H9 (cell line): ENCODE results near the gene TRNAU1AP. TPM values are rescaled to one million over a fixed set of nuclear protein-coding genes. Genes with fewer than 3 reads are reported as not detected.

Source experiments
- DNase-seq: peaks from one replicate; pipeline ENCODE4 v3.0.0-alpha.2; 2017
- H2AFZ ChIP-seq: one replicate; pipeline ENCODE4 v1.6.1; 2013; ENCODE audit warnings: mild to moderate bottlenecking, low read length, control low read depth, moderate library complexity
- H2AK5ac ChIP-seq: 2 replicates; pipeline ENCODE4 v1.6.1; 2013; ENCODE audit warnings: low read length, control low read depth, mixed read lengths; ENCODE audit not compliant: insufficient read length
- H2BK120ac ChIP-seq: one replicate; pipeline ENCODE4 v1.6.1; 2013; ENCODE audit warnings: low read depth, mild to moderate bottlenecking, low read length, control low read depth, inconsistent platforms; ENCODE audit not compliant: poor library complexity, severe bottlenecking
- H2BK12ac ChIP-seq: 2 replicates; pipeline ENCODE4 v1.6.1; 2013; ENCODE audit warnings: low read length, control low read depth, mixed read lengths, low read depth; ENCODE audit not compliant: insufficient read length
- H2BK15ac ChIP-seq: 2 replicates; pipeline ENCODE4 v1.6.1; 2013; ENCODE audit warnings: low read depth, low read length, control low read depth
- H2BK20ac ChIP-seq: one replicate; pipeline ENCODE4 v1.6.1; 2013; ENCODE audit warnings: low read depth, mild to moderate bottlenecking, low read length, control low read depth, inconsistent platforms; ENCODE audit not compliant: poor library complexity, severe bottlenecking
- H2BK5ac ChIP-seq: 2 replicates; pipeline ENCODE4 v1.6.1; 2013; ENCODE audit warnings: low read length, control low read depth, mixed read lengths; ENCODE audit not compliant: insufficient read length
- H3K14ac ChIP-seq: 2 replicates; pipeline ENCODE4 v1.6.1; 2013; ENCODE audit warnings: low read length, control low read depth; ENCODE audit not compliant: insufficient read depth
- H3K18ac ChIP-seq: 2 replicates; pipeline ENCODE4 v1.6.1; 2013; ENCODE audit warnings: low read depth, mild to moderate bottlenecking, mixed read lengths, low read length, control low read depth; ENCODE audit not compliant: insufficient read length
- H3K23ac ChIP-seq: 2 replicates; pipeline ENCODE4 v1.6.1; 2013; ENCODE audit warnings: low read length, control low read depth, mixed read lengths, low read depth; ENCODE audit not compliant: insufficient read length
- H3K23me2 ChIP-seq: 2 replicates; pipeline ENCODE4 v1.6.1; 2013; ENCODE audit warnings: low read depth, mild to moderate bottlenecking, mixed read lengths, low read length, control low read depth; ENCODE audit not compliant: insufficient read length, poor library complexity, severe bottlenecking
- H3K27ac ChIP-seq: 2 replicates; pipeline ENCODE4 v1.5.1; 2013; ENCODE audit warnings: low read length, control low read depth, mixed read lengths, low read depth; ENCODE audit not compliant: insufficient read length
- H3K27me3 ChIP-seq: 2 replicates; pipeline ENCODE4 v1.6.1; 2013; ENCODE audit warnings: low read length, control low read depth, inconsistent platforms; ENCODE audit not compliant: insufficient read depth
- H3K4ac ChIP-seq: 2 replicates; pipeline ENCODE4 v1.6.1; 2013; ENCODE audit warnings: low read depth, mild to moderate bottlenecking, control low read depth, inconsistent platforms, low read length, moderate library complexity
- H3K4me1 ChIP-seq: 2 replicates; pipeline ENCODE4 v1.6.1; 2013; ENCODE audit warnings: low read length, control low read depth, inconsistent platforms; ENCODE audit not compliant: insufficient read depth
- H3K4me2 ChIP-seq: 2 replicates; pipeline ENCODE4 v1.6.1; 2013; ENCODE audit warnings: low read length, control low read depth, mixed read lengths; ENCODE audit not compliant: insufficient read length, insufficient read depth
- H3K56ac ChIP-seq: 2 replicates; pipeline ENCODE4 v1.6.1; 2013; ENCODE audit warnings: low read depth, mild to moderate bottlenecking, mixed read lengths, low read length, control low read depth; ENCODE audit not compliant: insufficient read length
- H3K79me1 ChIP-seq: 2 replicates; pipeline ENCODE4 v1.6.1; 2013; ENCODE audit warnings: low read depth, mild to moderate bottlenecking, moderate library complexity, low read length, control low read depth, inconsistent platforms; ENCODE audit not compliant: insufficient read depth, poor library complexity, severe bottlenecking
- H3K79me2 ChIP-seq: 2 replicates; pipeline ENCODE4 v1.6.1; 2013; ENCODE audit warnings: low read length, control low read depth, inconsistent platforms; ENCODE audit not compliant: insufficient read depth
- H3K9ac ChIP-seq: 2 replicates; pipeline ENCODE4 v1.6.1; 2013; ENCODE audit warnings: low read length, control low read depth, mixed read lengths; ENCODE audit not compliant: insufficient read length; ENCODE audit errors: extremely low read depth
- H3K9me3 ChIP-seq: one replicate; pipeline ENCODE4 v1.6.1; 2013; ENCODE audit warnings: low read depth, low read length, inconsistent platforms; ENCODE audit not compliant: control insufficient read depth
- H3T11ph ChIP-seq: one replicate; pipeline ENCODE4 v1.6.1; 2013; ENCODE audit warnings: mild to moderate bottlenecking, low read length, control low read depth, inconsistent platforms
- H4K20me1 ChIP-seq: one replicate; pipeline ENCODE4 v1.6.1; 2013; ENCODE audit not compliant: control insufficient read depth, insufficient read length, insufficient read depth
- H4K5ac ChIP-seq: 2 replicates; pipeline ENCODE4 v1.6.1; 2013; ENCODE audit warnings: low read depth, mild to moderate bottlenecking, mixed read lengths, low read length, control low read depth; ENCODE audit not compliant: insufficient read length
- H4K8ac ChIP-seq: replicated peaks from 2 replicates; pipeline ENCODE4 v1.6.1; 2013; ENCODE audit warnings: low read length, control low read depth, mixed read lengths, low read depth; ENCODE audit not compliant: insufficient read length
- H4K91ac ChIP-seq: 2 replicates; pipeline ENCODE4 v1.6.1; 2013; ENCODE audit warnings: low read depth, mild to moderate bottlenecking, moderate library complexity, mixed read lengths, low read length, control low read depth; ENCODE audit not compliant: insufficient read length
- H3K27ac Mint-ChIP-seq, 3 experiments: 2 replicates in 2 of 3; 3 replicates in 1 of 3; pipeline ENCODE4 v1.8.0; 2020 to 2021; ENCODE audit warnings: mixed read lengths in 3 of 3, mild to moderate bottlenecking in 1 of 3, moderate library complexity in 1 of 3
- H3K27me3 Mint-ChIP-seq: 2 replicates; pipeline ENCODE4 v1.8.0; 2021; ENCODE audit warnings: low read depth, mild to moderate bottlenecking, moderate library complexity, mixed read lengths
- H3K36me3 Mint-ChIP-seq, 3 experiments: 2 replicates in 2 of 3; 3 replicates in 1 of 3; pipeline ENCODE4 v1.8.0; 2020 to 2021; ENCODE audit warnings: low read depth in 3 of 3, mixed read lengths in 3 of 3; ENCODE audit not compliant: insufficient read depth in 1 of 3
- H3K4me1 Mint-ChIP-seq, 2 experiments: 2 replicates each; pipeline ENCODE4 v1.8.0; 2020; ENCODE audit warnings: mixed read lengths in 2 of 2
- H3K4me3 Mint-ChIP-seq, 2 experiments: 2 replicates in 1 of 2; 3 replicates in 1 of 2; pipeline ENCODE4 v1.8.0; 2020 to 2021; ENCODE audit warnings: mild to moderate bottlenecking in 2 of 2, mixed read lengths in 2 of 2, moderate library complexity in 1 of 2
- H3K9me3 Mint-ChIP-seq, 2 experiments: 2 replicates in 1 of 2; 3 replicates in 1 of 2; pipeline ENCODE4 v1.8.0; 2020; ENCODE audit warnings: mild to moderate bottlenecking in 2 of 2, mixed read lengths in 2 of 2, moderate library complexity in 1 of 2
- CTCF ChIP-seq: fragments of 200-600 bp; sonication (generic); conservative IDR thresholded peaks from 3 replicates; pipeline ENCODE4 v1.8.0; 2021; ENCODE audit warnings: antibody characterized with exemption, mild to moderate bottlenecking
- WGBS: extraction: QIAGEN DNeasy Blood & Tissue Kit; methylation state at CpG from one replicate; pipeline ENCODE4 v1.1.7; 2013; ENCODE audit warnings: missing lambda C conversion rate, low lambda C conversion rate, mixed read lengths; ENCODE audit not compliant: insufficient read length; ENCODE audit errors: extremely low coverage; 5-methylcytosine and 5-hydroxymethylcytosine counted together
- total RNA-seq: library from RNA; stranded (reverse); gene quantifications from 2 replicates; pipeline ENCODE4 v1.2.1, GENCODE V29; 2021

TRNAU1AP gene
- total RNA-seq, 1 experiment from 2014 or later: 45.0 TPM

- Histone ChIP-seq H3K14ac (no peak overlapping the region), H3K4ac (no peak overlapping the region), H2AK5ac (no peak overlapping the region), H4K8ac (no peak overlapping the region), H2BK15ac (no peak overlapping the region), H3K79me2 (no peaks in the 10 kb centered on the region), H2BK120ac (no peak overlapping the region), H3K4me1 (no peaks in the 10 kb centered on the region), H3K56ac (no peak overlapping the region), H3K27ac (no peak overlapping the region), H4K5ac (no peak overlapping the region), H3K18ac (no peak overlapping the region), H2BK20ac (no peak overlapping the region), H3K4me2 (no peak overlapping the region), H3K9ac (no peak overlapping the region), H4K20me1 (no peaks in the 10 kb centered on the region), H4K91ac (no peak overlapping the region), H3T11ph (no peak overlapping the region), H3K23ac (no peak overlapping the region), H3K79me1 (peaks cover 4% of the 10 kb centered on the region), H3K9me3 (no peaks in the 10 kb centered on the region), H3K27me3 (no peaks in the 10 kb centered on the region), H2BK12ac (no peak overlapping the region), H3K23me2 (no peaks in the 10 kb centered on the region), H2BK5ac (no peak overlapping the region), H2AFZ (no peak overlapping the region)
- no peak for DNase-seq
- Mint-ChIP-seq H3K27me3 (no peaks in the 10 kb centered on the region), H3K9me3 (no peaks in the 10 kb centered on the region), H3K4me3 (no peak overlapping the region), H3K4me1 (no peaks in the 10 kb centered on the region), H3K27ac (no peak overlapping the region), H3K36me3 (peaks cover 35 to 82% (median 67%) of the 10 kb centered on the region in 3 experiments; a peak in 6 of 7 replicates)
- no peak for TF ChIP-seq CTCF
- WGBS: no CpG with 5 or more reads among the region's 3 CpGs
Observed at GRCh38 chr1:28560886-28561285, 8.0 kb downstream of the TRNAU1AP start.
